ENCODE measurements around the gene CADM1.

DNA sequence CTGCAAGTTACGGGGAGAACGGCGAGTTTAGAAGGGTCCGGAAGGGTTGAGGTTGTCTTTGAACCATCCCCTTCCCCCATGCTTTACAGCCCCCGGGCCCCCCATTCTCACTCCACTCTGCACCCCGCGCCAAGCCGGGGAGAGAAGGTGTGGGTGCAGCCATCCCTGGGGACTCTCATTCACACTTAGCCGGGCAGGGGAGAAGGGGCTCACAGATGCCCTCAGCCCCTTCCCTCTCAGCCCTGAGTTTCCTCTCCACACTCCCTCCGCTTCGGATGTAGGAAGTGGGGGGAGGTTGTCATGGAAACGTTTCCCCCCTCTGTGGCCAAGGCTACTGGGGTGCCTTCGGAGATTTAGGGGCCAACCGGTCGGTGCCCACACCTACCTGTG lies 334 bp downstream of the CADM1 start:
- TF ChIP-seq, protein P1, sequence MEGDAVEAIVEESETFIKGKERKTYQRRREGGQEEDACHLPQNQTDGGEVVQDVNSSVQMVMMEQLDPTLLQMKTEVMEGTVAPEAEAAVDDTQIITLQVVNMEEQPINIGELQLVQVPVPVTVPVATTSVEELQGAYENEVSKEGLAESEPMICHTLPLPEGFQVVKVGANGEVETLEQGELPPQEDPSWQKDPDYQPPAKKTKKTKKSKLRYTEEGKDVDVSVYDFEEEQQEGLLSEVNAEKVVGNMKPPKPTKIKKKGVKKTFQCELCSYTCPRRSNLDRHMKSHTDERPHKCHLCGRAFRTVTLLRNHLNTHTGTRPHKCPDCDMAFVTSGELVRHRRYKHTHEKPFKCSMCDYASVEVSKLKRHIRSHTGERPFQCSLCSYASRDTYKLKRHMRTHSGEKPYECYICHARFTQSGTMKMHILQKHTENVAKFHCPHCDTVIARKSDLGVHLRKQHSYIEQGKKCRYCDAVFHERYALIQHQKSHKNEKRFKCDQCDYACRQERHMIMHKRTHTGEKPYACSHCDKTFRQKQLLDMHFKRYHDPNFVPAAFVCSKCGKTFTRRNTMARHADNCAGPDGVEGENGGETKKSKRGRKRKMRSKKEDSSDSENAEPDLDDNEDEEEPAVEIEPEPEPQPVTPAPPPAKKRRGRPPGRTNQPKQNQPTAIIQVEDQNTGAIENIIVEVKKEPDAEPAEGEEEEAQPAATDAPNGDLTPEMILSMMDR (IDR thresholded peaks at IDR 0.05) = no peak
- TF ChIP-seq POLR2A (IDR thresholded peaks at IDR 0.05) (no peak), POLR2AphosphoS5 (IDR thresholded peaks at IDR 0.05) (no peak)

All from prostate gland (tissue), 2 donors.